D721Med (cell line): ENCODE measurements around the gene TLX2.

Source experiments
- DNase-seq: peaks from one replicate; pipeline ENCODE4 v3.0.0; 2011; ENCODE audit warnings: low spot score; ENCODE audit not compliant: insufficient read length
- FAIRE-seq: peaks from 2 replicates; lab custom pipeline; 2011; peaks lifted over from hg19 to GRCh38; lab: Jason Lieb, UNC
- CTCF ChIP-seq: IDR thresholded peaks from 2 replicates; pipeline ENCODE4 v1.5.1; 2012; ENCODE audit warnings: mild to moderate bottlenecking, control low read depth; ENCODE audit not compliant: insufficient read depth; ENCODE audit errors: missing control alignments

The TLX2 gene

GRCh38 chr2:74489906-74490305 is 24.3 kb upstream of the TLX2 start:
- TF ChIP-seq CTCF, result no peak
- FAIRE-seq (no peak), DNase-seq (no peak)

DNA sequence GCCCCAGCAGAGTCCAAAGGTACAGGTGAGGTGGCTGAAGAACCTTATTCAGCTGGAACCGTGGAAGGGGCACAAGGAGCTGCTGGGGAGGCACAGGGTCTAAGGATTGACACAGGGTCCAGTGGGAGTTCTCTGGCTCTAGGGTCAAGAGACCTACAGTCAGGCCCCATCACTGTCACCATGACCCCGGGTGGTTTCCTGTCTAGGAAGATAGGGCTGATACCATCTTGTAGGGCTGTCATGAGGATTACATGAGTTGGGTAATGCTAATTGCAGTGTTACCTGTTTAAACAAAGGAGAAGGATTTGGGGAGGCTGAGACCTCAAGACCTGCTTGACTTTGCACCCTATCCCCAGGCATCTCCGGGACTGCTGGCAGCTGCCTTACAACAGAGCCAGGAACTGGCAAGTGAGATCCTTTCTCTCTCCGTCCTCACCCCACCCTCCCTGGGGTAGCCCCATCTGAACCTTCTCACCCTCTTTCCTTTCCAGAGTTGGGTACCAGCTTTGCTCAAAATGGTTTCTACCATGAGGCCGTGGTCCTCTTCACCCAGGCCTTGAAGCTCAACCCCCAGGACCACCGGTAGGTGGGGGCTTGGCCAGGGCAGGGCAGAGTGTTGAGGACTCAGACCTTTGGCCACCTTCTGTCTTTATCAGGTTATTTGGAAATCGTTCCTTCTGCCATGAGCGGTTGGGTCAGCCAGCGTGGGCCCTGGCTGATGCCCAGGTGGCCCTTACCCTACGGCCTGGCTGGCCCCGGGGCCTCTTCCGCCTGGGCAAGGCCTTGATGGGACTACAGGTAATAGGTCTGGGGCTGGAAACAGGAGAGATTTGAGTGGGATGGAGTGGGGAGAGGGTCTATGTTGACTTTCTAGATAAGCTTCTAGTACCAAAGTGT is 22.4 kb upstream of the TLX2 start:
- FAIRE-seq, result no peak
- DNase-seq, result no peak
- TF ChIP-seq CTCF, result no peak

DNA sequence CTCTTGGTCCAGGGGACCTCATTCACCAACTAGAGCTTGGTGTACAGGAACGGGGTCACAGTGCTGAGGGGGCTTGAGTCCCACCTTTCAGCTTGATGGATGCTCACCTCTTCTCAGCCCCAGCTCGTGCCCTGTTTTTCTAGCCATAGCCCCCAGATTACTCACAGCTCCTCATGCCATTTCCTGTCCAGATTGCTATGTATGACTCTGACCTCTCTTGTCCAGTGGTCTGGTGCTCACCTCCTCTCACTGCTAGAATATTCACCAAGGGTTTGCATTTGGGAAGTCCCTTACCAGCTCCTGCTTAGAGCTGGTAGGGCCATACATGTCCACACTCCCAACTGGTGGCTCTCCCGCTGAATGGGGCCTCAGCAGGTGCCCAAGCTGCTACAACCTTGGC is 20.7 kb upstream of the TLX2 start:
- no peak for TF ChIP-seq CTCF
- no peak for FAIRE-seq
- no peak for DNase-seq

GRCh38 chr2:74495440-74495839 is 18.8 kb upstream of the TLX2 start:
- TF ChIP-seq CTCF, result no peak
- DNase-seq (no peak), FAIRE-seq (no peak)

DNA sequence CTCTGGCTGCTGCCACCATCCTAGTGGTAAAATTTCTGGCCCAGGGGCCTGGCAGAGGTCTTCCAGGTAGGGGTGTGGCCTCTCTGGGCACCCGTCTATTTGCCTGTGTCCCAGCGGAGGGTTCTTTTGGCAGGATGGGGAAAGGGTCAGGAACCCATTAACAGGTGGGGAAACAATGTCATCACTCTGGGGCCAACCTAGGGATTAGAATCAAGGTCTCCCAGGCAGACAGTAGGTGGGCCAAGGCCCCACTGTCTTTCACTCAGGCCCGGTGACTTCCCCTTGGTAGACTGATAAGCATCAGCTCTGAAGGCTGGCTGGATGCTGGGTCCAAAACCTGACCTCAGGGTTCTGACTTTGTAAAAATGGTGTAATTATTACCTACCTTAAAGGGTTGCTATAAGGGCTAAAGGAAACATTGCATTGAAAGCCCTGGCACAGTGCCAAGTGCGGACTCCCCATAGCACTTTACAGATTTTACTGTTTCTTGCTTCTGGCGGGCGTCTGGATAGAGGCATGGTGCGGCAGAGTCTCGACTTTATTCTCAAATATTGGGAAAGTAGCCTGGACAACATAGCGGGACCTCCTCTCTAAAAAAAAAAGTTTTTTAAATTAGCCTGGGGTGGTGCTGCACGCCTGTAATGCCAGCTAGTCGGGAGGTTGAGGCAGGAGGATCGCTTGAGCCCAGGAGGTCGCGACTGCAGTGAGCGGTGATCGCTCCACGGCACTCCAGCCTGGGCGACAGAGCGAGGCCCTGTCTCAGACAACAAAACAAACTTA is 17.1 kb upstream of the TLX2 start:
- no peak for DNase-seq
- FAIRE-seq, result no peak
- TF ChIP-seq CTCF, result no peak

- no peak for TF ChIP-seq CTCF
- DNase-seq, result no peak
- no peak for FAIRE-seq
Observed at GRCh38 chr2:74497777-74498499, 16.3 kb upstream of the TLX2 start.
